A673 (cell line): Measurements from ENCODE around the gene HSPA1A. TPM values are rescaled to one million over a fixed set of nuclear protein-coding genes. Genes with fewer than 3 reads are reported as not detected.
A peak's percentile ranks its signal among the peaks of the same experiment; 100 is the strongest.

Experiments
- BruUV-seq: library from RNA; stranded (reverse); fragments of 400-500 nt; replicated peaks from 2 replicates; lab custom pipeline; 2021; lab: Mats Ljungman, UMichigan
- CTCF ChIA-PET: fragments of 300-600 bp; sonication (Branson Sonifier 250); formaldehyde crosslinking; loops from one replicate; lab custom pipeline; 2022; ENCODE audit warnings: antibody characterized with exemption; lab: Charles Lee
- POLR2A ChIA-PET: fragments of 300-600 bp; sonication (Branson Sonifier 250); formaldehyde crosslinking; loops from one replicate; lab custom pipeline; 2022; ENCODE audit warnings: antibody characterized with exemption; ENCODE audit not compliant: low non-redundant PET; lab: Charles Lee
- DNase-seq: peaks from one replicate; pipeline ENCODE4 v3.0.0-alpha.2; 2015; ENCODE audit warnings: low spot score
- H3K27ac ChIP-seq: fragments of 200-600 bp; sonication (generic); 2 replicates; pipeline ENCODE4 v1.5.1; 2016; ENCODE audit warnings: mixed run types, low read depth, mild to moderate bottlenecking, mixed read lengths, antibody characterized with exemption, low read length; ENCODE audit not compliant: poor library complexity, severe bottlenecking
- H3K27me3 ChIP-seq: fragments of 200-600 bp; sonication (generic); replicated peaks from 2 replicates; pipeline ENCODE4 v1.6.1; 2017; ENCODE audit warnings: mixed run types, low read depth, mild to moderate bottlenecking, mixed read lengths, antibody characterized with exemption, low read length; ENCODE audit not compliant: insufficient read depth, poor library complexity
- H3K36me3 ChIP-seq: fragments of 200-600 bp; sonication (generic); 2 replicates; pipeline ENCODE4 v1.6.1; 2016; ENCODE audit warnings: mixed run types, mild to moderate bottlenecking, mixed read lengths, antibody characterized with exemption, low read length; ENCODE audit not compliant: insufficient read depth, poor library complexity, severe bottlenecking
- H3K4me1 ChIP-seq: fragments of 200-600 bp; sonication (generic); 2 replicates; pipeline ENCODE4 v1.6.1; 2017; ENCODE audit warnings: mixed run types, mild to moderate bottlenecking, mixed read lengths, antibody characterized with exemption, low read length; ENCODE audit not compliant: insufficient read depth, poor library complexity, severe bottlenecking
- H3K4me3 ChIP-seq: fragments of 200-600 bp; sonication (generic); 2 replicates; pipeline ENCODE4 v1.5.1; 2016; ENCODE audit warnings: low read depth, mixed run types, mild to moderate bottlenecking, mixed read lengths, low read length; ENCODE audit not compliant: poor library complexity, severe bottlenecking
- H3K9me3 ChIP-seq: fragments of 200-600 bp; sonication (generic); 2 replicates; pipeline ENCODE4 v1.6.1; 2016; ENCODE audit warnings: mixed run types, low read depth, mild to moderate bottlenecking, mixed read lengths, antibody characterized with exemption, low read length; ENCODE audit not compliant: poor library complexity, severe bottlenecking
- EZH2 ChIP-seq: fragments of 200-600 bp; sonication (generic); IDR thresholded peaks from 2 replicates; pipeline ENCODE4 v1.6.1; 2017; ENCODE audit warnings: borderline replicate concordance, low read depth, mild to moderate bottlenecking, mixed read lengths, antibody characterized with exemption, low read length; ENCODE audit not compliant: poor library complexity, severe bottlenecking
- intact Hi-C: fragments of 100-400 bp; cut with micrococcal nuclease; formaldehyde crosslinking; loops from one replicate; pipeline ENCODE4 v1.10.0; 2022; ENCODE audit not compliant: unreplicated experiment
- total RNA-seq: library from RNA; stranded (reverse); gene quantifications from 2 replicates; pipeline ENCODE4 v1.2.3, GENCODE V29; 2021
- TF ChIP-seq, protein P1 (sequence below): fragments of 300-800, 200-600 bp; sonication (generic); conservative IDR thresholded peaks from 2 replicates; pipeline ENCODE4 v1.5.1; 2017; ENCODE audit warnings: low read depth, mild to moderate bottlenecking, antibody characterized with exemption, low read length, moderate library complexity, mixed read lengths

Gene HSPA1A
- total RNA-seq, 1 experiment from 2014 or later: 129 TPM

DNA sequence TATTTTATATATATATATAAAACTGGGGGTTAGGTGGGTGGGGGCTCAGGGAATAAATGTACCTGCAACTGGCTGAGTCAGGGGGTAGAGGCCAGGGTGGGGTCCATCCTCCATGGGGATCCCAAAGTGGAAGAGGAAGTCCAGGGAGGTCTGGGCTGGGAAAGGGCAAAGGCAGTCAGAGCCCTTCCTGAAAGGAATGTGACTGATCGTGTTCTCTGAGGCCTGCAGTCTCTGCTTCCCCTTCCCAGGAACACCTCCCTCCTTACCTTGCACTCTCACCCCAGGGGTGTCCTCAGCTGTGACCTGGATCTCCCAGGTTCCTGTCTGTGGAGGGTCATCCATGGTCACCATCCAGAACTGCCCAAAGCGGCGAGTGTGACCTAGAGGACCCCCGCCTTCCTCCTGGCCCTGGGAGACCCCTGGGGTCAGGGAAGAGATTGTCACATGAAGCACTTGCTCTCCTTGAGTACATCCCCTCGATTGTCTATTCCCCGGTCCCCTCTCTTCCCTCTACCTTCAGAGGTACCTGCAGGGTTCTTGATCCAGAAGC, 48.2 kb upstream of the HSPA1A start:
- TF ChIP-seq, protein P1, sequence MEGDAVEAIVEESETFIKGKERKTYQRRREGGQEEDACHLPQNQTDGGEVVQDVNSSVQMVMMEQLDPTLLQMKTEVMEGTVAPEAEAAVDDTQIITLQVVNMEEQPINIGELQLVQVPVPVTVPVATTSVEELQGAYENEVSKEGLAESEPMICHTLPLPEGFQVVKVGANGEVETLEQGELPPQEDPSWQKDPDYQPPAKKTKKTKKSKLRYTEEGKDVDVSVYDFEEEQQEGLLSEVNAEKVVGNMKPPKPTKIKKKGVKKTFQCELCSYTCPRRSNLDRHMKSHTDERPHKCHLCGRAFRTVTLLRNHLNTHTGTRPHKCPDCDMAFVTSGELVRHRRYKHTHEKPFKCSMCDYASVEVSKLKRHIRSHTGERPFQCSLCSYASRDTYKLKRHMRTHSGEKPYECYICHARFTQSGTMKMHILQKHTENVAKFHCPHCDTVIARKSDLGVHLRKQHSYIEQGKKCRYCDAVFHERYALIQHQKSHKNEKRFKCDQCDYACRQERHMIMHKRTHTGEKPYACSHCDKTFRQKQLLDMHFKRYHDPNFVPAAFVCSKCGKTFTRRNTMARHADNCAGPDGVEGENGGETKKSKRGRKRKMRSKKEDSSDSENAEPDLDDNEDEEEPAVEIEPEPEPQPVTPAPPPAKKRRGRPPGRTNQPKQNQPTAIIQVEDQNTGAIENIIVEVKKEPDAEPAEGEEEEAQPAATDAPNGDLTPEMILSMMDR: no peak
- no peak for TF ChIP-seq EZH2
- intact Hi-C loops: no loop called here
- POLR2A ChIA-PET: no interaction called here
- CTCF ChIA-PET: no interaction called here
- Histone ChIP-seq H3K27me3 (no peaks in the 10 kb centered on the region), H3K27ac (no peak overlapping the region), H3K9me3 (no peaks in the 10 kb centered on the region), H3K4me3 (no peak overlapping the region), H3K4me1 (no peaks in the 10 kb centered on the region), H3K36me3 (peaks cover 17% of the 10 kb centered on the region)
- no TSS peak for BruUV-seq
- DNase-seq: no peak

DNA sequence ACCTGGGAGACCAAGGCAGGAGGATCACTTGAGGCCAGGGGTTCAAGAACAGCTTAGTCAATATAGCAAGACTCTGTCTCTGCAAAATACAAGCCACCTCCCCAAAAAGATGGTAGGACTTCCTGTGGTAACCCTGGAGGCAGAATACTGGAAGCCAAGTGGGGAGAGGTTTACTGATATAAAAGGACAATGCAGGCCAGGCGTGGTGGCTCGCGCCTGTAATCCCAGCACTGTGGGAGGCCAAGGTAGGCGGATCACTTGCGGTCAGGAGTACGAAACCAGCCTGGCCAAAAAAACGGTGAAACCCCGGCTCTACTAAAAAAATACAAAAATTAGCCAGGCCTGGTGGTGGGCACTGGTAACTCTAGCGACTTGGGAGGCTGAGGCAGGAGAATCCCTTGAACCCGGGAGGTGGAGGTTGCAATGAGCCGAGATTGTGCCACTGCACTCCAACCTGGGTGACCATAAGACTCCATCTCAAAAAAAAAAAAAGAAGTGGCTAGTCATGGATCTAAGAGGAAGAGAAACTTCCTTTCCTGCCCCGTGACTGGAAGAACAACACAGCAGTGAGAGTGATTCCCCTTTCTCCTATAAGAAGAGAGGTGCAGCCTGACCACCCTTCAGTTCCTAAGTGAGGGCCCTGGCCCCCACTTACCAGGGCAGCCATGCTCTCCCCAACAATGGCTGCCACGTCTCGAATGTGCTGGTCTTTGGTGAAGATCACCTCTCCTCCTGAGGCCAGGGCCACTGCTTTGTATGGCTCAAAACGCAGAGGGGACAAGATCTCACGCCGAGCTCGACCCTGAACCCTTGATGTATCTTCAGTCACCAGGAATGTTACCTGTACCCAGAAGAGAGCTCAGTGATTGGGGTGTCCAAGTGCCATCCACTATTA, 46.7 kb upstream of the HSPA1A start:
- H3K27me3 ChIP-seq: no peaks in the 10 kb centered on the region
- TF ChIP-seq EZH2: no peak
- TF ChIP-seq, protein P1: no peak
- H3K4me3 ChIP-seq: no peak overlapping the region
- no TSS peak for BruUV-seq
- no peak for DNase-seq
- H3K36me3 ChIP-seq: peaks cover 4% of the 10 kb centered on the region
- intact Hi-C loops: no loop called here
- H3K9me3 ChIP-seq: no peaks in the 10 kb centered on the region
- no peak overlapping the region for H3K27ac ChIP-seq
- ChIA-PET CTCF (no interaction called here), POLR2A (no interaction called here)
- H3K4me1 ChIP-seq: no peaks in the 10 kb centered on the region

DNA sequence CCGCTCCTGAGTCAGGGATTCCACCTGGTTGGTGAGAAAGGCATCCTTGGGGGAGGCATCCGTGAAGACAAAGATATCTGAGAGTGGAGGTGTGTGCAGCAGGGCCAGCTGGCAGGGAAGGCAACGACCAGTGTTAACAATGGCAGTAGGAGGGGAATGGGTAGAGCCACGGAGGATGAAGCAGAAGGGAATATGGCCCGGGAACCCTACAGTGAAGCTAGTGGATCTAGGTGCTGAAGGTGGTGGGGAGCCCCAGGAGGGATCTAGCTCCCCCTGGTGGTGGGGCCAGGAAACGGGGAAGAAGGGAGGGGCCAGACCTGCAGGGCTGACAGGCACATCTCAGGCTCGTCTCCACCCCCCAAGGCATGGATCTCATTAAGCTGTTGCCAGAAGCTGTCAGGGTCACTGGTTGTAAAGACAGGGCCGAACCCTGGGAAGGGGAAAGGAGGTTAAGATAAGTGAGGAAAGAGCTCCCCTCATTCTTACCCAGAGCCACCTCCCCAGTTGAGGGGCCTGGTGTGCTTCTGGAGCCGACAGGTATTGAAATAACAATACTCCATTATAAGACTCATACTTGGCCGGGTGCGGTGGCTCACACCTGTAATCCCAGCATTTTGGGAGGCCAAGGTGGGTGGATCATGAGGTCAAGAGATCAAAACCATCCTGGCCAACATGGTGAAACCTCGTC, 45.5 kb upstream of the HSPA1A start:
- H3K9me3 ChIP-seq: no peaks in the 10 kb centered on the region
- ChIA-PET POLR2A (interaction anchor here (0.6 kb wide), 1 partner anchor 127 kb away, joined by 3 read pairs; no protein-coding TSS in a partner anchor), CTCF (interaction anchor here (0.6 to 1.3 kb wide), 5 partner anchors 11 to 37 kb away, joined by 3 to 12 read pairs (median 4); partner anchors contain the start of genes LSM2 and MSH5)
- no peaks in the 10 kb centered on the region for H3K36me3 ChIP-seq
- peak; percentile 63 for DNase-seq
- TF ChIP-seq EZH2: no peak
- TF ChIP-seq, protein P1: peak; percentile 79
- BruUV-seq: no TSS peak
- H3K27ac ChIP-seq: no peak overlapping the region
- no peaks in the 10 kb centered on the region for H3K27me3 ChIP-seq
- no peak overlapping the region for H3K4me3 ChIP-seq
- no peaks in the 10 kb centered on the region for H3K4me1 ChIP-seq
- intact Hi-C loops: no loop called here
